Hematopoietic multipotent progenitor cell treated with erythropoietin and hydrocortisone succinate and interleukin-3 and kit ligand, for 6 days (in vitro differentiated cells): ENCODE measurements around the gene SGSM2.

ENCODE experiments used
- DNase-seq: peaks from one replicate; pipeline ENCODE4 v3.0.0-alpha.2; 2015

Gene SGSM2

GRCh38 chr17:2399572-2400473 lies 62.5 kb downstream of the SGSM2 start:
- peak; percentile 95 for DNase-seq

GRCh38 chr17:2400474-2400866 lies 63.2 kb downstream of the SGSM2 start:
- DNase-seq: peak; percentile 75

- DNase-seq: peak; percentile 93
These were observed 63.6 kb downstream of the SGSM2 start, which contains the start of gene MNT for GRCh38 chr17:2400877-2401425. MNT (minus strand) TSS chr17:2401060; CDS start chr17:2400712, 348 bp downstream.

- peak; percentile 99 for DNase-seq
These were observed 64.3 kb downstream of the SGSM2 start for GRCh38 chr17:2401426-2402221.

- DNase-seq: peak; percentile 36
These were observed 65.2 kb downstream of the SGSM2 start for GRCh38 chr17:2402544-2402943.

GRCh38 chr17:2403044-2403443 lies 65.7 kb downstream of the SGSM2 start:
- no peak for DNase-seq

- no peak for DNase-seq
These were observed 68.1 kb downstream of the SGSM2 start for GRCh38 chr17:2405247-2405926.

- no peak for DNase-seq
These were observed 69.1 kb downstream of the SGSM2 start for GRCh38 chr17:2406271-2406902.

GRCh38 chr17:2406903-2407790 lies 69.8 kb downstream of the SGSM2 start:
- DNase-seq: peak; percentile 45

- DNase-seq: no peak
These were observed 73.7 kb downstream of the SGSM2 start for GRCh38 chr17:2410951-2411350.

- DNase-seq: no peak
These were observed 75.3 kb downstream of the SGSM2 start for GRCh38 chr17:2412561-2413021.

GRCh38 chr17:2414446-2415064 lies 77.3 kb downstream of the SGSM2 start:
- DNase-seq: no peak

GRCh38 chr17:2415081-2415480 lies 77.8 kb downstream of the SGSM2 start:
- DNase-seq: no peak

GRCh38 chr17:2416010-2416734 lies 78.9 kb downstream of the SGSM2 start:
- peak; percentile 90 for DNase-seq

- DNase-seq: no peak
These were observed 81.3 kb downstream of the SGSM2 start for GRCh38 chr17:2418572-2418971.

- no peak for DNase-seq
These were observed 82.2 kb downstream of the SGSM2 start for GRCh38 chr17:2419486-2419885.

GRCh38 chr17:2420176-2420575 lies 82.9 kb downstream of the SGSM2 start:
- no peak for DNase-seq

- DNase-seq: peak; percentile 24
These were observed 84.2 kb downstream of the SGSM2 start for GRCh38 chr17:2421315-2422147.

- DNase-seq: no peak
These were observed 86.0 kb downstream of the SGSM2 start for GRCh38 chr17:2423271-2423670.
